Activated B cell treated with CpG ODN at 0.5 μM for 24 hours (primary cell): ENCODE measurements around the gene SLC28A1. TPM values are rescaled to one million over a fixed set of nuclear protein-coding genes. Genes with fewer than 3 reads are reported as not detected.

Experiments
- ATAC-seq: fragments of 200-7000 bp; cut with Tn5 transposase; one replicate; pipeline ENCODE4 v1.10.0; 2021; ENCODE audit warnings: low read depth, mild to moderate bottlenecking, moderate library complexity
- CTCF ChIA-PET: fragments of 350-600 bp; sonication (Branson Sonifier 250); formaldehyde crosslinking; loops from one replicate; lab custom pipeline; 2021; ENCODE audit warnings: antibody characterized with exemption; lab: Charles Lee
- POLR2A ChIA-PET: fragments of 350-600 bp; sonication (Branson Sonifier 250); formaldehyde crosslinking; loops from one replicate; lab custom pipeline; 2021; ENCODE audit warnings: antibody characterized with exemption; lab: Charles Lee
- DNase-seq: peaks from one replicate; pipeline ENCODE4 v3.0.0; 2022
- H3K27ac Mint-ChIP-seq: one replicate; pipeline ENCODE4 v1.8.0; 2020; ENCODE audit warnings: mixed read lengths
- H3K27me3 Mint-ChIP-seq: one replicate; pipeline ENCODE4 v1.8.0; 2021; ENCODE audit warnings: mixed read lengths
- H3K36me3 Mint-ChIP-seq: one replicate; pipeline ENCODE4 v1.8.0; 2021; ENCODE audit warnings: low read depth, mixed read lengths
- H3K4me1 Mint-ChIP-seq: one replicate; pipeline ENCODE4 v1.8.0; 2021; ENCODE audit warnings: mixed read lengths
- H3K4me3 Mint-ChIP-seq: one replicate; pipeline ENCODE4 v1.8.0; 2020; ENCODE audit warnings: mild to moderate bottlenecking, mixed read lengths
- H3K9me3 Mint-ChIP-seq: one replicate; pipeline ENCODE4 v1.8.0; 2020; ENCODE audit warnings: mixed read lengths
- intact Hi-C: fragments of 100-400 bp; cut with micrococcal nuclease; formaldehyde crosslinking; loops from one replicate; pipeline ENCODE4 v1.15.1; 2024
- total RNA-seq: library from RNA; stranded (reverse); gene quantifications from 2 replicates; pipeline ENCODE4 v1.2.3, GENCODE V29; 2022
- TF ChIP-seq, protein P1 (sequence below): fragments of 200-600 bp; IDR thresholded peaks from one replicate; pipeline ENCODE4 v1.8.0; 2022; ENCODE audit warnings: antibody characterized with exemption, mild to moderate bottlenecking

SLC28A1 gene
- total RNA-seq, 1 donor from 2014 or later, result not detected

DNA sequence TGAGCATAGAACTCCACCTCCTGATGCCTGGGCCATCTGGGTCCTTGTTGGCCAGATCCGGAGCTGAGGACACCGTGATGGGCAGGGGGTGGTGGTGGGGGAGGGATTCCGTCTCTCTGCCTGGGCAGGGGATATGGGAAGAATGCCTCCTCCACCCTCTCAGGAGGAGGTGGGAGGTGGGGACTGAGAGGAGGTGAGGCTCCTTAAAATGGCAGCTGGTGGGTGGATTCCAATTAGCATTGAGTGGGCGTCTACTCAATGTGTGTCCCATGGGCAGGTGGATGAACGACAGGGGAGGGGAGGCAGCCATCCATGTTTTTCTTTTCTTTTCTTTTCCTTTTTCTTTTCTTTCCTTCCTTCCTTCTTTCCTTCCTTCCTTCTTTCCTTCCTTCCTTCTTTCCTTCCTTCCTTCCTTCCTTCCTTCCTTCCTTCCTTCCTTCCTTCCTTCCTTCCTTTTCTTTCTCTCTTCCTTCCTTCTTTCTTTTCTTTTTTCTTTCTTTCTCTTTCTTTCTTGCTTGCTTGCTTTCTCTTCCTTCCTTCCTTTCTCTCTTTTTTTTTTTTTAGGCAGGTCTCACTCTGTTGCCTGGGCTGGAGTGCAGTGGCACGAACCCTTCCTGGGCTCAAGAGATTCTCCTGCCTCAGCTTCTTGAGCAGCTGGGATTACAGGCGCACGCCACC, 5.0 kb downstream of the SLC28A1 start:
- POLR2A ChIA-PET, result no interaction called here
- CTCF ChIA-PET, result no interaction called here
- H3K27ac Mint-ChIP-seq, result no peak overlapping the region

DNA sequence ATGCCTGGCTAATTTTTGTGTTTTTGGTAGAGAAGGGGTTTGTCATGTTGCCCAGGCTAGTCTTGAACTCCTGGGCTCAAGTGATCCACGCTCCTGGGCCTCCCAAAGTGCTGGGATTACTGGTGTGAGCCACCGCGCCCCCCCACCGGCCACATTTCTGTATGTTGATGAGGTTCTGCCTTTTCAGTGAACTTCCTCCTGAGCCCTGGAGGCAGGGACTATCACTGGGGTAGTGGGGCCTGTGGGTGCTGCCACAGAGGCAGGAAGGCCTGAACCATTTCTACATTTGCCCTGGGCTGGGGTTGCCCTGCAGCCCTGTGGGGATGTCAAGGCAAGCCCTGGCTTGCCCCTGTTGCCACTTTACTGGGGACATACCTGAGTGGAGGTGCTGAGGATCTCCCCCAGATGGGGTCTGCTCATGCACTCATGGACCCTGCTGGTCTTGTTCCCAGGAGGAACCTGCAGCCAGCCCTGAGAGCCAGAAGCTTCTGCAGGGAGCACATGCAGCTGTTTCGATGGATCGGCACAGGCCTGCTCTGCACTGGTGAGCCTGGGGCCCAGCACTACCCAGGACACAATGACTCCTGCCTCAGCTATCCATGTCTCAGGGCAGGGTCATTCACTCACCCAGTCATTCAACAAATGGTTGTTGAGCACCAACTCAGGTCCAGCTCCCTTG, 5.7 kb downstream of the SLC28A1 start:
- Mint-ChIP-seq H3K9me3 (no peaks in the 10 kb centered on the region), H3K27me3 (peaks cover 10% of the 10 kb centered on the region), H3K36me3 (no peaks in the 10 kb centered on the region), H3K4me3 (no peak overlapping the region), H3K4me1 (no peaks in the 10 kb centered on the region), H3K27ac (no peak overlapping the region)
- TF ChIP-seq, protein P1, sequence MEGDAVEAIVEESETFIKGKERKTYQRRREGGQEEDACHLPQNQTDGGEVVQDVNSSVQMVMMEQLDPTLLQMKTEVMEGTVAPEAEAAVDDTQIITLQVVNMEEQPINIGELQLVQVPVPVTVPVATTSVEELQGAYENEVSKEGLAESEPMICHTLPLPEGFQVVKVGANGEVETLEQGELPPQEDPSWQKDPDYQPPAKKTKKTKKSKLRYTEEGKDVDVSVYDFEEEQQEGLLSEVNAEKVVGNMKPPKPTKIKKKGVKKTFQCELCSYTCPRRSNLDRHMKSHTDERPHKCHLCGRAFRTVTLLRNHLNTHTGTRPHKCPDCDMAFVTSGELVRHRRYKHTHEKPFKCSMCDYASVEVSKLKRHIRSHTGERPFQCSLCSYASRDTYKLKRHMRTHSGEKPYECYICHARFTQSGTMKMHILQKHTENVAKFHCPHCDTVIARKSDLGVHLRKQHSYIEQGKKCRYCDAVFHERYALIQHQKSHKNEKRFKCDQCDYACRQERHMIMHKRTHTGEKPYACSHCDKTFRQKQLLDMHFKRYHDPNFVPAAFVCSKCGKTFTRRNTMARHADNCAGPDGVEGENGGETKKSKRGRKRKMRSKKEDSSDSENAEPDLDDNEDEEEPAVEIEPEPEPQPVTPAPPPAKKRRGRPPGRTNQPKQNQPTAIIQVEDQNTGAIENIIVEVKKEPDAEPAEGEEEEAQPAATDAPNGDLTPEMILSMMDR, result no peak
- no peak for DNase-seq
- no peak for ATAC-seq
- ChIA-PET CTCF (no interaction called here), POLR2A (no interaction called here)
- intact Hi-C loops, result no loop called here

More for the DNA sequence above, 5.0 kb downstream of the SLC28A1 start:
- Mint-ChIP-seq H3K27me3 (peaks cover 9% of the 10 kb centered on the region), H3K4me1 (no peaks in the 10 kb centered on the region), H3K4me3 (no peak overlapping the region), H3K9me3 (no peaks in the 10 kb centered on the region), H3K36me3 (no peaks in the 10 kb centered on the region)
- no peak for DNase-seq
- TF ChIP-seq, protein P1, result no peak
- intact Hi-C loops, result no loop called here
- no peak for ATAC-seq

DNA sequence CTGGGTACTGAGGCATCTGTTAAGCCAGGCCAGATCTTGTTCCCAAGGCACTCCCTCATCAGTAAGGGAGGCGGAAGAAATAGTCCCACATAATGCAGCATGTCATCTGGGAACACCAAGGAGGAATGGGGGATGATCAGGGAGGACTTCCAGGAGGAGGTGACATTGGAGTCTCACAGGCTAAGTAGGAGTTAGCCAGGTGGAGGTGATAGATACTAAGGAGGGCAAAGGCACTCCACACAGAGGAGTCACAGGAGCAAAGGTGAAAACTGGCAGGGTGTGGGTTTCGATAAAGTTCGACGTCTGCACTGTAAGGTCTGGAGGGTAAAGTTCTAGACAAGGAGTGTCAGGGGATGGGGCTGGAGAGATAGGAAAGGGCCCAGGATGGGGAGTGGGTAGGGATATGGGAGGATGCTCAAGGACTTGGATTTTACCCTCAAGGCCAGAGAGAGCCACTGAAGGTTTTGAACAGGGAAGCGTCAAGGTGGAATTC, 6.3 kb downstream of the SLC28A1 start:
- intact Hi-C loops, result no loop called here
- TF ChIP-seq, protein P1, result no peak
- peaks cover 10% of the 10 kb centered on the region for H3K27me3 Mint-ChIP-seq
- H3K9me3 Mint-ChIP-seq, result no peaks in the 10 kb centered on the region
- ATAC-seq (no peak), DNase-seq (no peak)
- POLR2A ChIA-PET, result no interaction called here
- H3K4me3 Mint-ChIP-seq, result no peak overlapping the region
- CTCF ChIA-PET, result no interaction called here
- H3K36me3 Mint-ChIP-seq, result no peaks in the 10 kb centered on the region
- no peak overlapping the region for H3K27ac Mint-ChIP-seq
- no peaks in the 10 kb centered on the region for H3K4me1 Mint-ChIP-seq

DNA sequence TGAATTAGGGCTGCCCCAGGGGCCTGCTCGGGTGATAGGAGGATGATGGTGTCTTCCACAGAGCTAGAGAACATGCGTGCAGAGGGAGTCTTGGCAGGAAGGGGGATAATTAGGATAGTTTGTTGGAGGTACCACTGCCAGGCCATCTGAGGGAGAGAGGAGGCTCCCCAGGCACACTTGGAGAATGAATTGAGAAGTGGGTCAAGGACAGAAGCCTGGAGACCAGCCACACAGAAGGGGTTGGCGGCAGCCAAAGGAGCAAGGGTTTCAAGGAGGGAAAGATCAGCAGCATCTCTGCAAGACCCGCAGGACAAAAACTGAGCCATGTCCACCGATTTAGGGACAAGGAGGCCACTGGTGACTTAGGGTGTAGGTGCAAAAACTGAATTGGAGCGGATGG, 6.9 kb downstream of the SLC28A1 start:
- ATAC-seq (no peak), DNase-seq (no peak)
- Mint-ChIP-seq H3K27me3 (peaks cover 14% of the 10 kb centered on the region), H3K36me3 (no peaks in the 10 kb centered on the region), H3K27ac (no peak overlapping the region), H3K9me3 (no peaks in the 10 kb centered on the region), H3K4me1 (no peaks in the 10 kb centered on the region), H3K4me3 (no peak overlapping the region)
- TF ChIP-seq, protein P1, result no peak
- ChIA-PET POLR2A (no interaction called here), CTCF (no interaction called here)
- intact Hi-C loops, result no loop called here

DNA sequence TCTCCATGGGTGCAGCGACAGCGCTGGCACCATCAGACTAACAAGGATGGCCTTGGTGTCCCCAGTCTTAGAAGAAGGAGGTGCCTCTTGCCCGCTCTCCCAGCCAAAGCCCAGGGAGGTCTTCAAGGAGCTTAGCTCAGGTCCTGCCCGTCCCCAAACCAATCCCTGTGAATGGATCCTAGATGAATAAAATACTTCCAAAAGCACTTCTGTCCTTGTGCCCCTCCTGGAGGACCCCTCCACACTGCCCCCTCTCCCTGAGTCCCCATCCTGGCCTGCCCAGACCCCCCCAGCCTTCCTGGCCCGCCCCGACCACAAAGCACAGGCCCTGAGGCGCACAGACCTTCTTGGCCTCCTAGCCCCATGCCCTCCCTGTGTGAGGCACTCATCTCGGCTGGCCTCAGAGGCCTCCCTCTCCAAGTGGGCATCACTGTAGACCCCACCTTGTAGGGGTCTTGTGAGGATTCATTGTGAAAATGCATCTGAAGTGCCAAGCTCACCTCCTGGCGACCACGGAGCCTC, 8.4 kb downstream of the SLC28A1 start:
- DNase-seq (no peak), ATAC-seq (no peak)
- no peaks in the 10 kb centered on the region for H3K4me1 Mint-ChIP-seq
- no peak overlapping the region for H3K4me3 Mint-ChIP-seq
- ChIA-PET CTCF (no interaction called here), POLR2A (no interaction called here)
- TF ChIP-seq, protein P1, result no peak
- H3K36me3 Mint-ChIP-seq, result no peaks in the 10 kb centered on the region
- peaks cover 16% of the 10 kb centered on the region for H3K27me3 Mint-ChIP-seq
- intact Hi-C loops, result no loop called here
- no peaks in the 10 kb centered on the region for H3K9me3 Mint-ChIP-seq
- H3K27ac Mint-ChIP-seq, result no peak overlapping the region
